GM18858 (cell line): ENCODE measurements around the gene FBXL19.

Experiments used
- ATAC-seq: cut with Tn5 transposase; IDR thresholded peaks from one replicate; pipeline ENCODE4 v1.9.1; 2021; ENCODE audit not compliant: unreplicated experiment

The FBXL19 gene

DNA sequence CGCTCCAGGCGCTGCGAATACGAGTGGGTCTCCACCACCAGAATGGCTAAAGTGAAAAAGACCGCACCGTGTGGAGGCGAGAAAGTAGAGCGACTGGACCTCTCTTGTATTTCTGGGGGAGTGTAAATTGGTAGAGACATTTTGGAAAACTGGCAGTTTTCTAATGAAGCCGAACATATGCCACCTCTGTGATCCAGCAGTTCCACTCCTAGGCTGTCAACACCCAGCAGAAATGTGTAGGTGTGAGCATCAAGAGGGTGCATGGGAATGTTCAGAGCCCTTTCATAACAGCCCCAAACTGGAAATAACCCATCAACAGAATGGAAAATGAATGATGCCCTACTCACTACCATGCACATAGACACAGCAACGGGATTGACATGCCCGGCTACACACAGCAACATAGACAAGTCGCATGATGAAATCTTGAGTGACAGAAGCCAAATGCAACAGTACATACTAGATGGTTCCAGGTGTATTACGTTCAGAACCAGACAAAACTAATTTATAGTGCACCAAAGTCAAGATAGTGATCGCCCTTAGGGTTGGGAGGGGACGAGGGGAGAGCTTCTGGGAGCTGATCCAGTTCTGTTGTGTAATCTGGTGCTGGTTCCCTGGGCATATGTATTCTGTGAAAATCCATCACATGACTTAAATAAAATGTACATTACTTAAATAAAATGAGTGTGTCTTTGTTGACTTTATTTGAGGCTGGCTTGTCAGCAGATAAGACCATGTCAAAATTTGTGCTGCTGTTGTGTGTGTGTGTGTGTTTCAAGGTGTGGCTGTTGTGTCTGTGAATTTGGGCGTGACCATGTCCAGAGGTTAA lies 28.6 kb upstream of the FBXL19 start:
- ATAC-seq = no peak

DNA sequence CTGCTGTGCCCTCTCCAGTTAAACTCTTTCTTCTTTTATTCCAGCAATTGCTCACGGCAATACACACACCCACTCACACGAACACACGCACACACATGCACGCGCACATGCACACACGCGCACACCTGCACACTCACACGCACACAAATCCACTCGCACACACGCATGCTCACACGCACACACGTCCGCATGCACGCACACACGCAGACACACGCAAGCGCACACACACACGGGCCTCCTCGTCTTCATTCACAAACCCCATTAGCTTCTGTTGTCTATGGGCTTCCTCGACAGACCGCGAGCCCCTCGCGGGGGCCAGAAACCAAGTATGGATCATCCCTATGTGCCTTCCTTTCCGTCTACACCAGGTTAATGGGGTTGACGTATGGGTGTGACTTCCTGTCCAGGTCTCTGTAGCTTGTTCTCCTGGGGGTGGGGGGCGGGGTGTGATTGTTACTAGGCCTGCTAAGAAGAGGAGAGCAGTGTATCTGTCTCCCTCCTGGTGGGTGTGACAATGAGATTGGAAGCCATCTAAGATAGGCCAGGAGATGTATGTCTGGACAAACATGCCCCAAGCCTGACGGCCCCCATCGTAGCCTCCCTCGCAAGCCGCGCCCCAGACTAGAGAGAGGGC lies 27.6 kb upstream of the FBXL19 start:
- ATAC-seq = no peak

DNA sequence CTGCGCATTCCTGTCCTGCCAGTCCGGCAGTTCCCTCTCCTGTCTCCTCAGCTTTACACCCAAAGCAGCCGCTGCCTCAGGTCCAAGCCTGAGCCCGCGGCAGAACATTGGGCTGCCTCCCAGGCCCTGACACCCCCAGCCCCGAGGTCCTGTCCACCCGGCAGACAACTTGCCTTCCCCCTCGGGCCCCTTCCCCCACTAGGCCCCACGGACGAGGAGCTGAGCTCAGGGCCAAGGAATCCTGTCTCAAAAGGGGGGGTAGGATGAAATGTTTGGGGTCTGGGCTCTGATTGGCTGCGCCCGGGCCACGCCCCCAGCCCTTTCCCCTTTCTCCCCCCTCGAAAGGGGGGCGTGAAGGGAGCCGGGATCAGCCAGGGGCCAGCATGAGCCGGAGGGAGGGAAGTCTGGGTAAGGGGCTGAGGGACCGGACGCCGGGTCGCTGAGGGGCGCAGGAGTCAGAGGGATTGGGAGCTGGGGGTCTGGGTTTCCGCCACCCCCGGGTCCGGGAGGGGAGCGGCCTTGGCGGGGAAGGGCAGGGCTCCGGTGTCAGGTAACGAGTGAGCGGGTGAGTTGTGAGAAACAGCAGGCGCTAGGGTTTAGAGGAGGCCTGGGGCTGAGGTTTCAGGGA lies 27.0 kb upstream of the FBXL19 start, which contains the start of gene CTF1:
Gene CTF1 (plus strand): TSS at position 354 of the 628 bp plus-strand sequence. CDS start 30 bp downstream, at position 384.
- ATAC-seq = no peak

DNA sequence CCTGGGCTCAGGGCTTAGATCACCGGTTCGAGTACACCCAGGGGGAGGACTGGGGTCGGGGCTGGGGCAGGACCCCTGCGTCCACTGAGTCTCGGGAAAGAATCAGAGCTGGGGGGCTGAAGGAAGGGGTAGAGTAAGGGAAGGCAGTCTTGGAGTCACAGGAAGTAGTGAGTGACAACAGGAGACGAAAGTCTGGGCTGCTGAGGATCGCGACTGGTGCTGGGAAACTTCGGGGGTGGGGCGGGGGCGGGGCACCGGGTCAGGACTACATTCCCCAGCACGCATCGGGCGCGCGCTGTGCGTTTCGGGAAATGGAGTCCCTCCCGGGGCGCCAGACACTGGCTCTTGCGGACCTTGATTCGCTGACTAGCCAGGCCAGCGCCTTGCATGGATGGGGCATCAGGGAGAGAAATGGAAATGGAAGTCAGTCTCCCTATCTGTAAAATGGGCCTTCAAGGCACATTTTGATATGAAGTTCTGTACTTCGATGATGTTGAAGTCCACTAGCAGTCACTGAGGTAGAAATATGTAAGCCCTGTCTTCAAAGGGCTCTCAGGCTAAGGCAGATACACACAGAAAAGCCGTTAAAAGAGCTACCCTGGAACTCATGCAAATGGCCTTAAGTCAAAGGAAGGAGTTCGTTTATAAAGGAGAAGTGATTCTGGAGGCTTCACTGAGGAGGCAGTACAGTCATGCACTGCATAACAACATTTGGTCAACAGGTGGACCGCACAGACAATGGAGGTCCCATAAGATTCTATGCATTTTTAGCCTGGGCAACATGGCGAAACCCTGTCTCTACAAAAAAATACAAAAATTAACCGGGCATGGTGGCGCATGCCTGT lies 26.3 kb upstream of the FBXL19 start:
- ATAC-seq = no peak

DNA sequence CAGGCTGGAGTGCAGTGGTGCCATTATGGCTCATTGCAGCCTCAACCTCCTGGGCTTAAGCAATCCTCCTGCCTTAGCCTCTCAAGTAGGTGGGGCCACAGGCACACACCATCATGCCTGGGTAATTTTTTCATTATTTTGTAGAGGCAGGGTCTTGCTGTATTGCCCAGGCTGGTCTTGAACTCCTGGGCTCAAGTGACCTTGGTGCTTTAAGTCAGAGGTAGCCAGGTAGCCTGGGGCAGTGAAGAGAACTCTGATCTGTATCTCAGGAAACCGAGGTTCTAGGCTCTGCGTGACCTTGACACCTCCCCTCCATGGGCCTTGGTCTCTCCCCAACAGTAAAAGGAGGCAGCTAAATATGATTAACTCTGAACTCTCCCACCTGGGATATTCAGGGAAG lies 23.6 kb upstream of the FBXL19 start:
- ATAC-seq = no peak

DNA sequence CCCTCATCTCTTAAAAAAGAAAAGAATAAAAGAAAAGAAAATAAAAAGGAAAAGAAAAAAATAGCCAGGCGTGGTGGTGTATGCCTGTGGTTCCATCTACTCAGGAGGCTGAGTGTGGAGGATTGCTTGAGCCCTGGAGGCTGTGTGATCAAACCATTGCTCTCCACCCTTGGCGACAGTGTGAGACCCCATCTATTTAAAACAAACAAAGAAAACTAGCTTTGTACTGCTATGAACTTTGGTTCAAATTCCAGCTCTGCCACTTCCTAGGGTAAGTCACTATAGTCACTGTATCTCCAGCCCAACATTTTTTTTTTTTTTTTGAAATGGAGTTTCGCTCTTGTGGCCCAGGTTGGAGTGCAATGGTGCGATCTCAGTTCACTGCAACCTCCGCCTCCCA lies 22.8 kb upstream of the FBXL19 start:
- no peak for ATAC-seq

DNA sequence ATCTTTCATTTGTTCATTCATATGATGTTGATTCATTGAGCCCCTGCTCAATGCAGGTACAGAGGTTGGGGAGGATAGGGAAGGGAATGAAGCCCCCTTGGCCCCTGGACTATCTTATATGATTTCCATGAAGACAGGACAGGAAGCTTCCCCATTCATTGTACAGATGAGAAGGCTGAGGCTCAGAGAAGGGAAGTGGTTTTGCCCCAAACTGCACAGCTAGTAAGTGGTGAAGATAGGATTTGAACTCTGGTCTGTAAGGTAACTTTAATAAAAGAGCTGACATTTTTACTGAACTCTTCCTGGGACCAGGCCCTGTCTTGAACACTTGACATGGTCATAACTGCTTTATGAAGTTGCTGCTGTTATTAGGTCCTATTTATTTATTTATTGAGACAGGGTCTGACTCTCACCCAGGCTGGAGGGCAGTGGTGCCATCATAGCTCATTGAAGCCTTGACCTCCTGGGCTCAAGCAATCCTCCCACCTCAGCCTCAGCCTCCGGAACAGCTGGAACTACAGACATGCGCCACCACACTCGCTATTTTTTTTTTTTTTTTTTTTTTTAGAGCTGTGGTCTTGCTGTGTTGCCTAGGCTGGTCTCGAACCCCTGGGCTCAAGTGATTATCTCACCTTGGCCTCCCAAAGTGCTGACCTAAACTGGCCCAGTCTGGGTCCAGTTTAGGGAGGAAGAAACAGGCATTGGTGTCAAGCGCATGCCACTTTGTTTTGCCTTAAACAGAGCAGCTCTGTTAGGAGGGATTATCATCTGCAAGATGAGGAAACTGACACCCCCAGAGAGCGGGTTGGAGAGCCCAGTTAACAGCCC lies 22.0 kb upstream of the FBXL19 start:
- no peak for ATAC-seq

DNA sequence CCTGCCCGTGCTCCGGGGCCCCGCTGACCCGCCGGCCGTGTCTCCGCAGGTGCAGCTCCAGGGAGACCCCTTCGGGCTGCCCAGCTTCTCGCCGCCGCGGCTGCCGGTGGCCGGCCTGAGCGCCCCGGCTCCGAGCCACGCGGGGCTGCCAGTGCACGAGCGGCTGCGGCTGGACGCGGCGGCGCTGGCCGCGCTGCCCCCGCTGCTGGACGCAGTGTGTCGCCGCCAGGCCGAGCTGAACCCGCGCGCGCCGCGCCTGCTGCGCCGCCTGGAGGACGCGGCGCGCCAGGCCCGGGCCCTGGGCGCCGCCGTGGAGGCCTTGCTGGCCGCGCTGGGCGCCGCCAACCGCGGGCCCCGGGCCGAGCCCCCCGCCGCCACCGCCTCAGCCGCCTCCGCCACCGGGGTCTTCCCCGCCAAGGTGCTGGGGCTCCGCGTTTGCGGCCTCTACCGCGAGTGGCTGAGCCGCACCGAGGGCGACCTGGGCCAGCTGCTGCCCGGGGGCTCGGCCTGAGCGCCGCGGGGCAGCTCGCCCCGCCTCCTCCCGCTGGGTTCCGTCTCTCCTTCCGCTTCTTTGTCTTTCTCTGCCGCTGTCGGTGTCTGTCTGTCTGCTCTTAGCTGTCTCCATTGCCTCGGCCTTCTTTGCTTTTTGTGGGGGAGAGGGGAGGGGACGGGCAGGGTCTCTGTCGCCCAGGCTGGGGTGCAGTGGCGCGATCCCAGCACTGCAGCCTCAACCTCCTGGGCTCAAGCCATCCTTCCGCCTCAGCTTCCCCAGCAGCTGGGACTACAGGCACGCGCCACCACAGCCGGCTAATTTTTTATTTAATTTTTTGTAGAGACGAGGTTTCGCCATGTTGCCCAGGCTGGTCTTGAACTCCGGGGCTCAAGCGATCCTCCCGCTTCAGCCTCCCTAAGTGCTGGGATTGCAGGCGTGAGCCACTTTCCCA lies 21.1 kb upstream of the FBXL19 start:
- ATAC-seq = no peak

DNA sequence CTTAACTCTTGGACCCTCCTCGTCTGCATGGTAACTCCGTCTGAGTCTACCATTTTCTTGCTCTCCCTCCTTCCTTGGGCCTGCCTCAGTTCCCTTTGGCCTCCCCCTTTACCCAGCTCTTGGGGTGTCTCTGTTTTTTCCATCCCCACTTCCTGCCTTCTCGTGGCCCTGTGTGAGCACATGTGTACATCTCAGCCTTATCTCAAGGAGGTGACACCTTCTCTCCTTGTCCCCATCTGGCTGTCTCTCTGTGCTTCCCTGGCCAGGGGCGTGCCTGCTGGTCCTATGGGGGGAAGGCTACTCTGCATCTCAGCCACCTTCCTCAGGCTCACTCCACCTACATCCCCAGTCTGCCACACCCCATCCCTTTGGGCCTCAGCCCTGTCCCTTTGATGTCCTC lies 20.4 kb upstream of the FBXL19 start:
- ATAC-seq = no peak

DNA sequence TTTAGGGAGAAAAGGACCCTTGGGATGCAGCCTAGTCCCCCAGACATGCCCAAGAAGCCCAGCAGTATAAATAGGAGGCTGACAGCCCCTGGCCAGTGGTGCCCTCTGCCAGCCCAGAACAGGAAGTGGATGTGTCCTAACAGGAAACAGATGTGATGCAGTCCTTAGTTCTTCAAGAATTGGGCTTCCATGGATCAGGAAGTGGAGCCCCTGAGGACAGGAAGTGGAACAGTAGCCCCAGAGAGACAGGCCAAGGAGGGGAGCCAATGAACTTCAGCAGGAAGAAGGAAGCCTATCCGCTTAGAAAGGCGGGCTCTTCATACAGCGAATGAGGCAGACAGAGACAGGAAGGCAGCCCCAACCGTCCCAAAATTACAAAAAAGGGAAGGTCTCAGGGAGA lies 19.8 kb upstream of the FBXL19 start:
- no peak for ATAC-seq

DNA sequence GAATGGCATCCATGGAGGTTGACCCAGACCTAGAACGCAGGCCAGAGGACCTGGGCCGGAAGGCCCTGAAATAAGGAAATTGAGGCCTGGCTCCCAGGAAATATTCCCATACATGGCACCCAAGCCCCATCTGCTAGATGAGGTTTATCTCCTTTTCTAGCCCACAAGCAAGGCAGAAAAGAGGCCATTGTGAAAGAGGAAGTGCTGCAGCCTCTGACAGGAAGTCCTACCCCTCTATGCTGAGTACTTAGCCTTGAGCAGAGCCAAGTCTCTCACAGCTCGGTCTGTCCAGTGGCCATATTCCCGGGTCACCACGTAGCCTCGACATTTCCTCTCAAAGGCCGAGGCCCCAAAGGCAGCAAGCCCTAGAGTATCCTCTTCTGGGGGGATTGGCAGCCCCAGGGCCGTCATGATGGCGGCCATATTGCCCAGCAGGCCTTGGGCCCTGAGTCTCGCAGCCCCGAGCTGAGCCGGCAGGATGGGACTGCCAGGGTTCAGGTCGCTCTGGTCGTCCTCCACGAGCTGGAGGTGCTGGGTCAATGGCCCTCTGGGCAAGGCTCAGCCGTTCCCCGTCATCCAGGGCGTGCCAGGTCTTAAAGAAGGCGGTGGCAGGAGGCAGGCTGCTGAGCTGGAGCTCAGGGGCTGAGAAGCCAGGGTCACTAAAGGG lies 19.1 kb upstream of the FBXL19 start:
- ATAC-seq = no peak

DNA sequence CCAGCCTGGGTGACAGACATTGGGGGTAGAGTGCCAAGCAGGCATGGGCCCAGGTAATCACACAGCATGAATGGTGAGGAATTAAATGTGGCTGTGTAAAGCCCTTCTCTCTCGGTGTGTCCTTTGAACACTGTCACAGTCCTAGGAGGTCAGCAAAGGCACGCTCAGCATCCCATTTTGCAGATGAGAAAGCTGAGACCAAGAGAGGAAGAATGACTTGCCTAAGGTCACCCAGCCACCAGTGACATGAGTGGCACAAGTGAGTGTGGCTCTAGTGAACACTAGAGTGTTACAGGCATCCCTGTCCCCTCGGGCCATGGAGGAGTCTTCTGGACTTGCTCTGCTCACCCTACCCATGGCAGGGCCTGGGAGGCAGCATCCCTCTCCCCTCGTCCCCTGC lies 16.3 kb upstream of the FBXL19 start:
- ATAC-seq = no peak

DNA sequence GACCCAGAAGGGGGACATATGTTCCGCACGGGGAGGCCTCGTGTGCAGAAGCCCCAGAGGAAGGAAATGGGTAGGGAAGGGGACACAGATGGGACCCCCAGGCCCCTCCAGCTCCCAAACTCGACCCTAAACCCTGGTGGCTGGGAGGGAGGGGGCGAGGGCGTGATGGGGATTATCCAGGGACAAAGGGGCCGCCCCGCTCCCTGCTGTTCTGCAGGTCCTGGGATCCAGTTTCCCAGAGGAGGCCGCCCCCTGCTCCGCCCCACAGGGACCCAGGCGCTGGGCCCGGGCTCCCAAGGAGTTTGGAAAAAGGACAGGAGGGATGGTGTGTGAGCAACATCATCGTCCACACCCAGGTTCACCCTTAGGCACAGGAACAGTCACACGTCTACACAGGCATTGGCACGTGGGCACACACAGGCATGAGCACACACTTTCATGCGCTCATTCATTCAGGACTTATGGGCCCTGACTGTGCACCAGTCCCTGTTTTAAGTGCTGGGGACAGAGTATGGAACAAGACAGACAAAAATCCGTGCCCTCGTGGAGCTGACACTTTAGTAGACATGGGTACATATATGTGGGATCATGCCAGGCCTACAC lies 12.8 kb upstream of the FBXL19 start:
- ATAC-seq = no peak

DNA sequence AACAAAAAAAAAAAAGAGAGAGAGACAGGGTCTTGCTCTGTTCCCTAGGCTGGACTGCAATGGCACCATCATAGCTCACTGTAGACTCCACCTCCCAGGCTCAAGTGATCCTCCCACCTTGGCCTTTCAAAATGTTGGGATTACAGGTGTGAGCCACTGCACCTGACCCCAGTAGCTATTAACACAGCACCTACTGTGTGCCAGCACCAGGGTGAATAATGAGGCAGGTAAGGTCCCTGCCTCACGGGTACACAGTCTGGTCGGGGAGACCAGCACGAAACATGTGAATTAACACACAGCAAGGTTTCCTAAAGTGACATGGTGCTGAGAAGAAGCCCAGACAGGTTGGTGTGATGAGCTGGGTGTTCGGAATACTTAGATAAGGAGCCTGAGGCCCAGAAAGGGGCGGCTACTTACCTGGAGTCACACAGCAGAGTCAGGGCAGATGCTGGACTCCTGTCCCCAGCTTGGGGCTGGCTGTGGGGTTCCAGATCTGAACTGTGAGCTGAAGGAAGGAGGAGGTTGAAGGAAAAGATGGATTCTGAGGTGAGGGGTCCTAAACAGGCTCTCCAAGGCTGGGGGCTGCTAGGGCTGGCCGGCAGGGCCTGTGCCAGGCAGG lies 10.5 kb upstream of the FBXL19 start:
- no peak for ATAC-seq

DNA sequence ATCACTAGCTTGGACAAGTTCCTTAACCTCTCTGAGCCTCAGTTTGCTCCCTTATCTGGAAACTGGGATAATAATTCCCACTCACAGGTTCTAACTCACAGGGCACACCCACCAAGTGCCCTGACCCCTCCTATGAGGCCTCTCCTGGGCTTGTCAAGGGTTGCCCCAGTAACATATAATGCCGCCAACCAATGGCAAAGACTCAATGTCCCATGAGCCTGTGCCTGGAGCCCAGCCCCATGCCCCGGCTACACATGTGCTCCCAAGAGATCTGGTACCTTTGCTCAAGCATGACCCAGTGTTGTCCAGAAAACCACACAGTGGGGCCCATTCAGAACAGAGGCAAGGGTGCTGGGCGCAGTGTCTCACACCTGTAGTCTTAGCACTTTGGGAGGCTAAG lies 8.5 kb upstream of the FBXL19 start:
- ATAC-seq = no peak

DNA sequence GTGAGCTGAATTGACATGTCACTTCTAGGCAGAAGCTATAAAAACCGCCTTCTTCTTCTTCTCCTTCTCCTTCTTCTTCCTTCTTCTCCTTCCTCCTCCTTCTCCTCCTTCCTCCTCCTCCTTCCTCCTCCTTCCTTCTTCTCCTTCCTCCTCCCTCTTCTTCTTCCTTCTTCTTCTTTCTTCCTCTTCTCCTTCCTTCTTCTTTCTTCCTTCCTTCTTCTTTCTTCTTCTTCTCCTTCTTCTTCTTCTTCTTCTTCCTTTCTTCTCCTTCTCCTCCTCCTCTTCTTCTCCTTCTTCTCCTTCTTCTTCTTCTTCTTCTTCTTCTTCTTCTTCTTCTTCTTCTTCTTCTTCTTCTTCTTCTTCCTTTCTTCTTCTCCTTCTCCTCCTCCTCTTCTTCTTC lies 4.8 kb upstream of the FBXL19 start:
- ATAC-seq = no peak

DNA sequence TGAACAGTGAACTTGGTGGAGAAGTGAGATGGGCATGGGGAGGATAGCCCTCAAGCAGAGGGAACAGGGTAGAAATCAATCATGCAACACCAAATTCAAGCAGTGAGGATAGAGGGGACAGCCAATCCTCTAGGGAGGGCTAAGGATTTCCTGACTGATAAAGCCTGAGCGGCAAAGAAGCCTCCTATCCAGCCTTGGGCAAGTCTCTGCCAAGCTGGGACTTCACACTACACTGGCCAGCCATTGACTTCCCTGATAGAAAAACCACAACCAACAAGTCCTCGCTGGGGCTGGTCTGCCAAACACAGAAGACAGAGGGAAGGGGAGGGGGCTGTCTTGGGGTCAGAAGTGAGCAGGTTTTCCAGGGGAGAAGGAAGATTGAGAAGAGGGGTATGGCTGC lies 2.5 kb upstream of the FBXL19 start:
- ATAC-seq = no peak

DNA sequence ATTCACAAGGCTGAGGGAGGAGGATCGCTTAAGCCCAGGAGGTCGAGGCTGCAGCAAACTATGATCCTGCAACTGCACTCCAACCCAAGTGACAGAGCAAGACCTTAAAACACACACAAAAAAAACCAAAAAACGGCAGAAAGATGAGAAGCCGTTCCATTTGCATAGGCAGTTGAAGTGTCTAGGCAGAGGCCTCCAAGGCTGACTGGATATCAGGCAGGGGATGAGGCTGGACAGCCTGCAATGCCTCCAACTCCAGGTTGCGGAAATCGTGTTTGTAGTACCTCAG lies 2.0 kb upstream of the FBXL19 start:
- no peak for ATAC-seq
